HG02678 (cell line): Measurements from ENCODE around the gene GP1BB.
"Not testable (repeated sequence)": the region's sequence is repeated elsewhere in the genome, so short reads cannot be mapped to it uniquely, and the experiment has no call there.

Experiments used
- ATAC-seq: cut with Tn5 transposase; IDR thresholded peaks from one replicate; pipeline ENCODE4 v1.9.1; 2021; ENCODE audit warnings: mild to moderate bottlenecking, moderate library complexity; ENCODE audit not compliant: unreplicated experiment

Gene GP1BB

GRCh38 chr22:19693581-19693980, 29.8 kb upstream of the GP1BB start:
- no peak for ATAC-seq

GRCh38 chr22:19693981-19694670, 29.2 kb upstream of the GP1BB start:
- ATAC-seq = no peak

GRCh38 chr22:19694696-19695095, 28.6 kb upstream of the GP1BB start:
- ATAC-seq = no peak

- no peak for ATAC-seq
Observed at GRCh38 chr22:19696504-19697276, 26.6 kb upstream of the GP1BB start.

GRCh38 chr22:19697871-19698270, 25.5 kb upstream of the GP1BB start:
- ATAC-seq = not testable (repeated sequence)

GRCh38 chr22:19700790-19701419, 22.4 kb upstream of the GP1BB start:
- no peak for ATAC-seq

- ATAC-seq = no peak
Observed at GRCh38 chr22:19701420-19702145, 21.8 kb upstream of the GP1BB start.

GRCh38 chr22:19703869-19704268, 19.5 kb upstream of the GP1BB start:
- no peak for ATAC-seq

GRCh38 chr22:19704355-19705015, 18.9 kb upstream of the GP1BB start:
- no peak for ATAC-seq

GRCh38 chr22:19705181-19705934, 18.0 kb upstream of the GP1BB start:
- no peak for ATAC-seq

- no peak for ATAC-seq
Observed at GRCh38 chr22:19706661-19707151, 16.6 kb upstream of the GP1BB start.

GRCh38 chr22:19707347-19708290, 15.7 kb upstream of the GP1BB start:
- ATAC-seq = no peak

GRCh38 chr22:19708321-19709011, 14.9 kb upstream of the GP1BB start:
- ATAC-seq = no peak

- no peak for ATAC-seq
Observed at GRCh38 chr22:19709063-19709769, 14.1 kb upstream of the GP1BB start.

GRCh38 chr22:19710020-19710768, 13.1 kb upstream of the GP1BB start:
- no peak for ATAC-seq

- no peak for ATAC-seq
Observed at GRCh38 chr22:19710769-19711106, 12.6 kb upstream of the GP1BB start.

- no peak for ATAC-seq
Observed at GRCh38 chr22:19713245-19713644, 10.1 kb upstream of the GP1BB start.
